Neuronal stem cell (in vitro differentiated cells): ENCODE results near the gene IGFBP4.

ENCODE experiments used
- DNase-seq: peaks from one replicate; pipeline ENCODE4 v3.0.0-alpha.2; 2013; ENCODE audit warnings: low spot score
- H2AFZ ChIP-seq: one replicate; pipeline ENCODE4 v1.6.1; 2013; ENCODE audit warnings: mild to moderate bottlenecking, low read length, inconsistent platforms
- H2AK5ac ChIP-seq: 2 replicates; pipeline ENCODE4 v1.6.1; 2013; ENCODE audit warnings: low read depth, mild to moderate bottlenecking, inconsistent platforms, low read length, moderate library complexity, mixed read lengths
- H2BK120ac ChIP-seq: 2 replicates; pipeline ENCODE4 v1.6.1; 2013; ENCODE audit warnings: low read depth, mild to moderate bottlenecking, inconsistent platforms, low read length, moderate library complexity, mixed read lengths
- H2BK12ac ChIP-seq: one replicate; pipeline ENCODE4 v1.6.1; 2013; ENCODE audit warnings: low read length, inconsistent platforms
- H2BK15ac ChIP-seq: 2 replicates; pipeline ENCODE4 v1.6.1; 2013; ENCODE audit warnings: mild to moderate bottlenecking, low read length, inconsistent platforms, mixed read lengths
- H2BK5ac ChIP-seq: one replicate; pipeline ENCODE4 v1.6.1; 2013; ENCODE audit warnings: inconsistent platforms, mild to moderate bottlenecking, low read length, moderate library complexity
- H3K14ac ChIP-seq: one replicate; pipeline ENCODE4 v1.6.1; 2013; ENCODE audit warnings: low read length, inconsistent platforms
- H3K18ac ChIP-seq: 2 replicates; pipeline ENCODE4 v1.6.1; 2013; ENCODE audit warnings: low read length, inconsistent platforms
- H3K23ac ChIP-seq: 2 replicates; pipeline ENCODE4 v1.6.1; 2013; ENCODE audit warnings: low read depth, mild to moderate bottlenecking, mixed read lengths, low read length, inconsistent platforms; ENCODE audit not compliant: poor library complexity
- H3K27ac ChIP-seq: replicated peaks from 3 replicates; pipeline ENCODE4 v1.5.1; 2013; ENCODE audit warnings: low read length, inconsistent platforms
- H3K27me3 ChIP-seq, 3 experiments: 2 replicates each; pipeline ENCODE4 v1.6.1; 2013; ENCODE audit warnings: low read length in 3 of 3, mild to moderate bottlenecking in 2 of 3, inconsistent platforms in 1 of 3, low read depth in 1 of 3, mixed read lengths in 1 of 3, moderate library complexity in 1 of 3; ENCODE audit not compliant: control insufficient read depth in 3 of 3, insufficient read depth in 3 of 3
- H3K36me3 ChIP-seq, 2 donors: replicated peaks in 1 of 2; 2 replicates each; pipeline ENCODE4 v1.6.1; 2013; ENCODE audit warnings: low read length in 2 of 2; ENCODE audit not compliant: control insufficient read depth in 2 of 2, insufficient read depth in 2 of 2
- H3K4ac ChIP-seq: 2 replicates; pipeline ENCODE4 v1.6.1; 2013; ENCODE audit warnings: inconsistent platforms, mild to moderate bottlenecking, low read length, moderate library complexity
- H3K4me1 ChIP-seq, 2 donors: 1 replicate in 1 of 2; 2 replicates in 1 of 2; pipeline ENCODE4 v1.6.1; 2013; ENCODE audit warnings: low read length in 2 of 2, low read depth in 1 of 2; ENCODE audit not compliant: control insufficient read depth in 2 of 2, insufficient read depth in 1 of 2
- H3K4me2 ChIP-seq: one replicate; pipeline ENCODE4 v1.6.1; 2013; ENCODE audit warnings: mild to moderate bottlenecking, low read length, inconsistent platforms; ENCODE audit not compliant: insufficient read depth, poor library complexity, severe bottlenecking
- H3K4me3 ChIP-seq, 2 donors: 2 replicates each; pipeline ENCODE4 v1.5.1; 2013; ENCODE audit warnings: low read length in 2 of 2, mild to moderate bottlenecking in 2 of 2, inconsistent platforms in 1 of 2, moderate library complexity in 1 of 2
- H3K79me1 ChIP-seq: one replicate; pipeline ENCODE4 v1.6.1; 2013; ENCODE audit warnings: low read depth, mild to moderate bottlenecking, inconsistent platforms, low read length, moderate library complexity
- H3K9ac ChIP-seq: one replicate; pipeline ENCODE4 v1.6.1; 2013; ENCODE audit warnings: mild to moderate bottlenecking, low read depth, low read length, inconsistent platforms; ENCODE audit not compliant: poor library complexity
- H3K9me3 ChIP-seq, 2 donors: replicated peaks in 1 of 2; 2 replicates each; pipeline versions ENCODE3 to v1.6.1; 2013; ENCODE audit warnings: low read length in 2 of 2, mild to moderate bottlenecking in 2 of 2, inconsistent platforms in 1 of 2, low read depth in 1 of 2, mixed read lengths in 1 of 2, moderate library complexity in 1 of 2; ENCODE audit not compliant: control insufficient read depth in 2 of 2, insufficient read depth in 1 of 2
- H4K8ac ChIP-seq: one replicate; pipeline ENCODE4 v1.6.1; 2013; ENCODE audit warnings: low read depth, mild to moderate bottlenecking, inconsistent platforms, low read length, moderate library complexity
- H4K91ac ChIP-seq: one replicate; pipeline ENCODE4 v1.6.1; 2013; ENCODE audit warnings: low read length, low read depth, mild to moderate bottlenecking, inconsistent platforms; ENCODE audit not compliant: poor library complexity
- WGBS, 2 donors: extraction: QIAGEN DNeasy Blood & Tissue Kit; methylation state at CpG; one replicate each; pipeline ENCODE4 v1.1.7; 2013; ENCODE audit warnings: missing lambda C conversion rate in 2 of 2, mixed read lengths in 1 of 2; ENCODE audit not compliant: insufficient read length in 2 of 2, insufficient replicate concordance in 1 of 2; ENCODE audit errors: extremely low coverage in 2 of 2; 5-methylcytosine and 5-hydroxymethylcytosine counted together

The IGFBP4 gene

GRCh38 chr17:40490289-40490853 is 47.1 kb downstream of the IGFBP4 start:
- H3K27ac ChIP-seq, result no peak overlapping the region
- DNase-seq, result no peak

GRCh38 chr17:40490982-40491381 is 47.7 kb downstream of the IGFBP4 start:
- Histone ChIP-seq H2AK5ac (no peak overlapping the region), H3K36me3 (no peaks in the 10 kb centered on the region), H4K8ac (no peak overlapping the region), H3K4me2 (no peak overlapping the region), H3K79me1 (no peaks in the 10 kb centered on the region), H3K4me1 (peaks cover 7 to 11% of the 10 kb centered on the region in 2 donors), H3K4ac (no peak overlapping the region), H3K18ac (no peak overlapping the region), H3K9me3 (no peaks in the 10 kb centered on the region), H2AFZ (peak overlapping the region; percentile 67), H2BK15ac (no peak overlapping the region), H3K9ac (no peak overlapping the region), H3K14ac (no peak overlapping the region), H3K27ac (no peak overlapping the region), H3K27me3 (peaks cover 0 to 34% (median 0%) of the 10 kb centered on the region in 3 experiments), H4K91ac (no peak overlapping the region), H2BK120ac (no peak overlapping the region), H3K23ac (no peak overlapping the region), H2BK5ac (no peak overlapping the region), H2BK12ac (no peak overlapping the region), H3K4me3 (no peak overlapping the region)
- no peak for DNase-seq
- WGBS, 2 donors, result no CpG with 5 or more reads among the region's 2 CpGs

More at GRCh38 chr17:40490289-40490853, 47.1 kb downstream of the IGFBP4 start:
- Histone ChIP-seq H3K4me1 (peaks cover 11 to 13% of the 10 kb centered on the region in 2 donors), H2BK5ac (no peak overlapping the region), H4K8ac (no peak overlapping the region), H3K23ac (no peak overlapping the region), H3K79me1 (no peaks in the 10 kb centered on the region), H2AK5ac (no peak overlapping the region), H3K14ac (no peak overlapping the region), H3K4ac (no peak overlapping the region), H2BK120ac (no peak overlapping the region), H2AFZ (peak overlapping the region; percentile 67), H3K4me3 (no peak overlapping the region), H4K91ac (no peak overlapping the region), H3K9me3 (no peaks in the 10 kb centered on the region), H3K4me2 (no peak overlapping the region), H3K18ac (peak overlapping the region; percentile 78), H2BK12ac (no peak overlapping the region), H3K36me3 (no peaks in the 10 kb centered on the region), H2BK15ac (no peak overlapping the region), H3K27me3 (peaks cover 0 to 41% (median 0%) of the 10 kb centered on the region in 3 experiments), H3K9ac (no peak overlapping the region)
- no CpG with 5 or more reads among the region's 5 CpGs for WGBS, 2 donors

GRCh38 chr17:40491486-40491885 is 48.2 kb downstream of the IGFBP4 start:
- H2BK5ac ChIP-seq, result no peak overlapping the region
- no CpG with 5 or more reads among the region's 7 CpGs for WGBS, 2 donors
- H3K9me3 ChIP-seq, result no peaks in the 10 kb centered on the region
- H2AFZ ChIP-seq, result no peak overlapping the region
- H4K91ac ChIP-seq, result no peak overlapping the region
- H3K9ac ChIP-seq, result no peak overlapping the region
- H3K4me3 ChIP-seq, result no peak overlapping the region
- no peak overlapping the region for H3K27ac ChIP-seq
- no peak overlapping the region for H4K8ac ChIP-seq
- H3K4me2 ChIP-seq, result no peak overlapping the region
- H3K4ac ChIP-seq, result no peak overlapping the region
- peaks cover 7 to 11% of the 10 kb centered on the region in 2 donors for H3K4me1 ChIP-seq
- H3K27me3 ChIP-seq, result peaks cover 0 to 30% (median 0%) of the 10 kb centered on the region in 3 experiments
- no peaks in the 10 kb centered on the region for H3K79me1 ChIP-seq
- H3K23ac ChIP-seq, result no peak overlapping the region
- no peak overlapping the region for H2BK15ac ChIP-seq
- H3K36me3 ChIP-seq, result no peaks in the 10 kb centered on the region
- H3K14ac ChIP-seq, result no peak overlapping the region
- DNase-seq, result no peak
- no peak overlapping the region for H2BK120ac ChIP-seq
- H3K18ac ChIP-seq, result no peak overlapping the region
- H2BK12ac ChIP-seq, result no peak overlapping the region
- peak overlapping the region; percentile 6 for H2AK5ac ChIP-seq

- DNase-seq, result no peak
- H3K4me1 ChIP-seq, result peaks cover 7 to 11% of the 10 kb centered on the region in 2 donors
- H3K27me3 ChIP-seq, result peaks cover 0 to 25% (median 0%) of the 10 kb centered on the region in 3 experiments
Observed at GRCh38 chr17:40493697-40494096, 50.4 kb downstream of the IGFBP4 start.

More at GRCh38 chr17:40493697-40494096, 50.4 kb downstream of the IGFBP4 start:
- Histone ChIP-seq H3K79me1 (no peaks in the 10 kb centered on the region), H2BK120ac (no peak overlapping the region), H3K36me3 (no peaks in the 10 kb centered on the region), H3K23ac (no peak overlapping the region), H2BK15ac (no peak overlapping the region), H4K91ac (no peak overlapping the region), H2BK12ac (no peak overlapping the region), H3K4me3 (no peak overlapping the region), H3K9ac (no peak overlapping the region), H2AFZ (no peak overlapping the region), H3K4ac (no peak overlapping the region), H3K4me2 (no peak overlapping the region), H2AK5ac (no peak overlapping the region), H3K27ac (no peak overlapping the region), H3K9me3 (no peaks in the 10 kb centered on the region), H4K8ac (no peak overlapping the region), H3K18ac (no peak overlapping the region), H3K14ac (no peak overlapping the region), H2BK5ac (no peak overlapping the region)
- no CpG with 5 or more reads among the region's 4 CpGs for WGBS, 2 donors
